ENCODE measurements around the gene SLC25A21.

DNA sequence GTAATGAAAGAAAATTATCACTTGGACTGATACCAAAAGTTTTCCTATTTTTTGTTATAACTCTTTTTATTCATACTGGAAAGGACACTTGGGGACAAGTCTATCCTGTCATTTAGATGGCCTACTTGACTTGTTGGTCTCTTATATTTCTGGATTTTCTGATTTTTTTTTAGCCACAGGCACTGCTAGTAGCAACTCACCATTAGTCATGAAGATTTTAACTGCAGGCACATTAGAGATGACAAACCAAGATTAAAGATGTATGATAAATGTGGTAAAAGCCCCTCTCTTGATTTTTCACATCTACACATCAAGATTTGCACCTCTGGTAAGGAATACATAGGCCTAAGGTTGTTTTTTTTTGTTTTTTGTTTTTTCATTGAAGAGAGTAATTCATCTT is 217.0 kb downstream of the SLC25A21 start:
- TF ChIP-seq SIN3A (IDR thresholded peaks at IDR 0.05; ENCODE audit: low read depth, low read length) (no peak), RCOR1 (conservative IDR thresholded peaks at IDR 0.05; ENCODE audit: low read depth, low read length) (no peak), SRF (IDR thresholded peaks at IDR 0.05; ENCODE audit: low read depth in 2 of 2, low read length in 2 of 2) (no peak), STAT3 (IDR thresholded peaks at IDR 0.05; ENCODE audit: low read depth, low read length) (no peak)

All from GM12878 (cell line).